RWPE1 (cell line): Measurements from ENCODE around the gene GHDC.
A peak's percentile ranks its signal among the peaks of the same experiment; 100 is the strongest.

ENCODE experiments used
- CTCF ChIA-PET: fragments of 350-600 bp; sonication (Branson Sonifier 250); formaldehyde crosslinking; extraction: SDS; loops from one replicate; lab custom pipeline; 2021; lab: Yijun Ruan, JAX
- POLR2A ChIA-PET: fragments of 400-600 bp; formaldehyde crosslinking; extraction: SDS; loops from one replicate; lab custom pipeline; 2020; ENCODE audit warnings: antibody characterized with exemption; ENCODE audit not compliant: low non-redundant PET; lab: Yijun Ruan, JAX
- DNase-seq: peaks from one replicate; pipeline ENCODE4 v3.0.0; 2012; ENCODE audit warnings: low spot score
- H3K27ac ChIP-seq: fragments of 450-650 bp; 2 replicates; pipeline ENCODE4 v1.5.1; 2017
- TF ChIP-seq, protein P1 (sequence below): fragments of 450-650 bp; conservative IDR thresholded peaks from 2 replicates; pipeline ENCODE4 v1.5.1; 2017; ENCODE audit warnings: low read depth, mild to moderate bottlenecking

GHDC gene

DNA sequence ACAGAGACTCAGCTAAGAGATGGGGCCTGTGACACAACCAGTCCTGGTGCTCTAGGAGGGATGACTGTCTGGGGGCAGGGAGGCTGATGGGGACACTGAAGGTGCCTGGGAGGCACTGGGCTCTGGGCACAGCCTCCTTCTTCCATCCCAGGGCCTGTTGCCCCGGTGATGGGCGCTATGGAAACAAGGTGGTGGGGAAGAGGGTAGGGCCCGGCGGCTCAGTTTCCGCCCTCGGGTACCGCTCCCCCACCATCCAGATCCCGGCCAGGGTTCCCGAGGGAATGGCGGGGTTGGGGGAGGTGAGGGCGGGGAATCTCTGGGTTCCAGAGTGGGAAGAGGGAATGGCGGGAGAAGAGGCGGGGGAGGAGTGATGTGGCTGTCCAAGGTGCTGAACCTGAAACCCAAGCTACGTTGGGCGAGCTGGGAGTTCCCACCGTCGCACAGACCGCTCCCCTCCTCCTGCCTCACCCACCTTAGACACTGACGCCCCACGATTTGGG is 14.3 kb downstream of the GHDC start:
- TF ChIP-seq, protein P1, sequence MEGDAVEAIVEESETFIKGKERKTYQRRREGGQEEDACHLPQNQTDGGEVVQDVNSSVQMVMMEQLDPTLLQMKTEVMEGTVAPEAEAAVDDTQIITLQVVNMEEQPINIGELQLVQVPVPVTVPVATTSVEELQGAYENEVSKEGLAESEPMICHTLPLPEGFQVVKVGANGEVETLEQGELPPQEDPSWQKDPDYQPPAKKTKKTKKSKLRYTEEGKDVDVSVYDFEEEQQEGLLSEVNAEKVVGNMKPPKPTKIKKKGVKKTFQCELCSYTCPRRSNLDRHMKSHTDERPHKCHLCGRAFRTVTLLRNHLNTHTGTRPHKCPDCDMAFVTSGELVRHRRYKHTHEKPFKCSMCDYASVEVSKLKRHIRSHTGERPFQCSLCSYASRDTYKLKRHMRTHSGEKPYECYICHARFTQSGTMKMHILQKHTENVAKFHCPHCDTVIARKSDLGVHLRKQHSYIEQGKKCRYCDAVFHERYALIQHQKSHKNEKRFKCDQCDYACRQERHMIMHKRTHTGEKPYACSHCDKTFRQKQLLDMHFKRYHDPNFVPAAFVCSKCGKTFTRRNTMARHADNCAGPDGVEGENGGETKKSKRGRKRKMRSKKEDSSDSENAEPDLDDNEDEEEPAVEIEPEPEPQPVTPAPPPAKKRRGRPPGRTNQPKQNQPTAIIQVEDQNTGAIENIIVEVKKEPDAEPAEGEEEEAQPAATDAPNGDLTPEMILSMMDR, result no peak
- ChIA-PET POLR2A (no interaction called here), CTCF (interaction anchor here (0.5 to 1.1 kb wide), 2 partner anchors 134 to 159 kb away, joined by 3 read pairs; no protein-coding TSS in a partner anchor)
- peak; percentile 67 for DNase-seq
- H3K27ac ChIP-seq, result no peak overlapping the region

DNA sequence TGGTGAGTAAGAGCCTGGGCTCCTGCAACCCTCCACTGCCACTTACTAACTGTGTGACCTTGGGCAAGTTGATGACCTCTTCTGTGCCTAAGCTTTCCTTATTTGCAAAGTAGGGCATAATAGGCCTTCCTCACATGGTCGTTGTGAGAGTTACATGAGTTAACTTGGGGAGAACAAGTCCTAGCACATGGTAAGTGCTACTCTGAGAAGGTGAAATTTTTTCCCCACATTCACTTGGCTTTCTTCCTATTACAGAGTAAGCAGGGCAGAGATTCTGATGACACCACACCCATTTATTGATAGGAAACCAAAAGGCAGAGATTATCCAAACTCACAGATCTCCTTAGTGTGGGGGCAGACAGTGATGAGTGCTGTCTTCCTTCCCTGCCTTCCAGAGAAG is 15.0 kb downstream of the GHDC start:
- H3K27ac ChIP-seq, result no peak overlapping the region
- TF ChIP-seq, protein P1, result no peak
- ChIA-PET POLR2A (no interaction called here), CTCF (interaction anchor here (0.5 kb wide), 1 partner anchor 159 kb away, joined by 3 read pairs; no protein-coding TSS in a partner anchor)
- no peak for DNase-seq

DNA sequence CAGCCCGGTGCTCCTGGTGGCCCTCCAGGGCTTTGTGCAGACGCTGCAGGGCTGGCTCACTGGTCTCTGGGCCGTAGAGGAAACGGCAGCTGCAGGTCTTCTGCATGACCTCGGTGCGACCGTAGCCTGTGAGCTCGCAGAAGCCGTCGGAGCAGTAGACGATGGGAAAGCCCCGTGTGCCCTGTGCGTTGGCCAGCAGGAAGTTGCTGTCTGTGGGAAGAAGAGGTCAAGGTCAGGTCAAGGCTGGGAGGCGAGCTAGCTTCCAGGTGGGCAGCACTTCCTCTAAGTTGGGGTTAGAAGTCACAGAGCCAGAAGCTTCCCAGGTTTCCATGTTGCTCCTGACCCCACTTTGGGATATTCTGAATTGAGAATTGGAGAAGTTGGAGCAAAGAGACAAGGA is 15.5 kb downstream of the GHDC start:
- H3K27ac ChIP-seq, result no peak overlapping the region
- TF ChIP-seq, protein P1, result no peak
- CTCF ChIA-PET, result no interaction called here
- POLR2A ChIA-PET, result no interaction called here
- no peak for DNase-seq

DNA sequence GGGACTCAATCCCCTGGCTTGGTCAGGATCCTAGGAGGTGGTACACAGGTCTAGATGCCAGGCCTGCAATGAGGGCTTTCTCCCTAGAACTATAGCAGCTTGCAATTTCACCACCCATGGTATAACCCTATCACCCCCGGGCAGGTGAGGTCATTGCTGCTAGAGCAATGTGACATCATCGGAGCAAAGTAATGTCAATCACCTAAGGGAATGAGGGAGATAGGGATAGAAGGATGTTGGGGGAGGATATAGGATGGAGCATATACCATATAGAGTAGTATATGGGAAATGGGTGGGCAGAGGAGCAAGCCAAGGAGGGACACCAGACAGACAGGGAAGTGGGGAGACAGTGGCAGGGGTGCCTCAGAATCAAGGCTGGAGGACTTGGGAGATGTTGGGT is 16.6 kb downstream of the GHDC start:
- POLR2A ChIA-PET, result no interaction called here
- peak; percentile 30 for DNase-seq

DNA sequence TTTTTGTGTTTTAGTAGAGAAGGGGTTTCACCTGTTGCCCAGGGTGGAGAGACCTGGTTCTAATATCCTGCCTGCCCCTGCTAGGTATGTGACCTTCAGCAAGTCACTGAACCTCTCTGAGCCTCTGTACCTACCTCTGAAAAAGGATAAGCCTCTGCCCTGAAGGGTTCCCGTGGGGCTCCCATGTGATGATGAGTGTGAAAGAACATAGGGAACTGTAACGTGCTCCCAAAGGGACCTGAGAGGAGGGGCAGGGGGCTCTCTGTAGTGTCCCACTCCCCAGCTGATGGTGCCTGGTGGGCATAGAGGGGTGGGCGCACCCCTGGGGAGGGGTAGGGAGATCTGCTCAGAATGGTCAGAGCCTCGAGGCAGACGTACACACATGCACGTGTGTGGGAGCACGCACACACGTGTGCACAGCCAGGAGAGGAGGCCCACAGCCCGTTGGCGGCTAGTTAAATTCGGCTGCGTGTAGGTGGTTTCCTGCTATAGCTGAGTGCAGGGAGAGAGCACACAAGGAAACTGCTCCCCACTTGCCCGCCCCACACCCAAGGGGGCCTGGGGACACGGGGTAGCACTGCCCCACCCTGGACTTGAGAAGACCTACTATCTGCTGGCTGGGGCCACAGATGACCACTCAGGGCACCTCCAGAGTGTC is 20.0 kb downstream of the GHDC start:
- CTCF ChIA-PET, result no interaction called here
- POLR2A ChIA-PET, result no interaction called here
- no peak for DNase-seq
- H3K27ac ChIP-seq, result no peak overlapping the region
- TF ChIP-seq, protein P1, result no peak

More for the DNA sequence above, 16.6 kb downstream of the GHDC start:
- TF ChIP-seq, protein P1, result no peak
- no peak overlapping the region for H3K27ac ChIP-seq
- CTCF ChIA-PET, result no interaction called here

DNA sequence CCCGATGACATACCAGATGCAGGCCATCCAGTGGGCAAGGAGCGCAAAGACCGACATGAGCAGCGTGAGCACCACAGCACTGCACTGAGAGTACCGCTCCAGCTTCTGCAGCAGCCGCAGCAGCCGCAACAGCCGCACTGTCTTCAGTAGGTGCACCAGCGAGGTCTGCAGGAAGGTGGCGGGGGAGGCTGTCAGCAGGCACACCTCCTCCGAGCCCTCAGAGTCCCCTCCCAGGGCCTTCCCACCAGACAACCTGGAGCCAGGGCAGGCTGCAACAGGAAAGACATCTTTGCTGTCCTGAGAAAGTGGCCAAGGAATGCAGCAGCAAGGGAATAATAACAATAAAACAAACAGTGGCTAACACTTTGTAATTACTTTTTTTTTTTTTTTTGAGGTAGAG is 22.5 kb downstream of the GHDC start:
- H3K27ac ChIP-seq, result no peak overlapping the region
- CTCF ChIA-PET, result interaction anchor here (0.6 to 0.7 kb wide), 3 partner anchors 95 to 1283 kb away, joined by 3 to 7 read pairs (median 3); no protein-coding TSS in a partner anchor
- peak; percentile 54 for DNase-seq
- POLR2A ChIA-PET, result interaction anchor here (0.7 to 0.8 kb wide), 2 partner anchors 10 to 51 kb away, joined by 3 to 12 read pairs; no protein-coding TSS in a partner anchor
- TF ChIP-seq, protein P1, result no peak
